SH-SY5Y (cell line): Measurements from ENCODE around the gene DAGLA.

ENCODE experiments used
- GATA2 ChIP-seq: IDR thresholded peaks from 2 replicates; pipeline ENCODE4 v1.6.1; 2011; ENCODE audit warnings: mild to moderate bottlenecking, low read depth, low read length
- GATA3 ChIP-seq: IDR thresholded peaks from 2 replicates; pipeline ENCODE4 v1.6.1; 2011; ENCODE audit warnings: low read depth, mild to moderate bottlenecking, low read length, moderate library complexity

DNA sequence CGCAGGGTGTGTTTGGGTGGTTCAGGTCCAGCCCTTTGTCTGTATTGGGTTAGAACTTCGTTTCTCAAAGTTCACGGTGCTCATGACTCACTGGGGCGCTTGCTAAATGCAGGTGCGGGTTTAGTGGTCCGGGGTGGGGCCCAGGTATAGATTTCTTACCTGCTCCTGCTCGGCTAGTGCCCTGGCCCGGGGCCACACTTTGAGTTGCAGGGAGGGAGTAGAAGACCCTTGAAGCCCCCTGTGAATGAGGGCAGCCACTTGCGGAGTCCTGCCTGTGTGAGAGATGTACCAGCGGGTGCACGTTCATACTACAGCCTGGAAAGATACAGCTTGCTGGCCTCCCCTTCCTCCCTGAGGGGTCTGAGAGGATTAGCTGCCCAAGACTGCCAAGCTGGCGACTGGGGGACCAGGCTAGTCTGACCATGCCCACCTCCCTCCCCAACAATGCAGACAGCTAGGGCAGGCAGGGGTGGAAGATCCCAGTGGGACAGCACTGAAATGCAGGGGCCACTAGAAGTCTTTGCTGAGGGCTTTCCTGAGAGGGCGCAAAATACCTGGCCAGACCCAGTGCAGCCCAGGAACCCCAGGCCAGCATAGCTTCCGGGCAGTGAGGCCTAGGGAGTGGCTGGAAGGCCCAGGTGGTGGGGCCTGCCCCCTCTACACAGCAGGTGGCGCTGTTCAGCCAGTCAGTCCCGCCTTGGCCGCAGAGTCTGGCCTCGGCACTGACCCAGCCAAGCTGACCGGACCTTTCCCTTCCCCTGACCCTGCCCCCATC lies 67.2 kb downstream of the DAGLA start:
- TF ChIP-seq GATA2 (no peak), GATA3 (no peak)
